IMR-90 (cell line): Measurements from ENCODE around the gene CYB5R4. TPM values are rescaled to one million over a fixed set of nuclear protein-coding genes. Genes with fewer than 3 reads are reported as not detected.
A peak's percentile ranks its signal among the peaks of the same experiment; 100 is the strongest.

ENCODE experiments used
- ATAC-seq: fragments of 200-7000 bp; cut with Tn5 transposase; 2 replicates; pipeline ENCODE4 v1.9.1; 2020; ENCODE audit warnings: low read depth, mild to moderate bottlenecking, moderate library complexity
- BruUV-seq: library from RNA; stranded (reverse); fragments of 400-500 nt; replicated peaks from 2 replicates; lab custom pipeline; 2021; lab: Mats Ljungman, UMichigan
- CTCF ChIA-PET: fragments of 300-600 bp; formaldehyde crosslinking; extraction: SDS; loops from one replicate; lab custom pipeline; 2021; ENCODE audit warnings: antibody characterized with exemption; lab: Yijun Ruan, JAX
- POLR2A ChIA-PET: fragments of 300-600 bp; sonication (Branson Sonifier 250); formaldehyde crosslinking; loops from one replicate; lab custom pipeline; 2022; ENCODE audit warnings: antibody characterized with exemption; ENCODE audit not compliant: unreplicated experiment; lab: Charles Lee
- DNase-seq: peaks from one replicate; pipeline ENCODE4 v3.0.0; 2013
- H2AFZ ChIP-seq: replicated peaks from 2 replicates; pipeline ENCODE3; 2013; ENCODE audit warnings: low read length, mild to moderate bottlenecking; ENCODE audit not compliant: poor library complexity
- H2AK5ac ChIP-seq: 2 replicates; pipeline ENCODE4 v1.6.1; 2013; ENCODE audit warnings: low read depth, low read length, inconsistent platforms
- H2AK9ac ChIP-seq: replicated peaks from 2 replicates; pipeline ENCODE3; 2013; ENCODE audit warnings: mild to moderate bottlenecking, low read depth, low read length, moderate library complexity; ENCODE audit not compliant: poor library complexity
- H2BK120ac ChIP-seq: 2 replicates; pipeline ENCODE4 v1.6.1; 2013; ENCODE audit warnings: low read depth, low read length, inconsistent platforms
- H2BK15ac ChIP-seq: 3 replicates; pipeline ENCODE4 v1.6.1; 2013; ENCODE audit warnings: low read depth, low read length, inconsistent platforms
- H2BK20ac ChIP-seq: 2 replicates; pipeline ENCODE4 v1.6.1; 2013; ENCODE audit warnings: low read depth, mild to moderate bottlenecking, inconsistent platforms, low read length, moderate library complexity
- H2BK5ac ChIP-seq: 2 replicates; pipeline ENCODE4 v1.6.1; 2013; ENCODE audit warnings: mild to moderate bottlenecking, low read depth, low read length, inconsistent platforms; ENCODE audit not compliant: poor library complexity, severe bottlenecking
- H3K14ac ChIP-seq: replicated peaks from 2 replicates; pipeline ENCODE4 v1.6.1; 2013; ENCODE audit warnings: low read depth, low read length, inconsistent platforms
- H3K18ac ChIP-seq: 2 replicates; pipeline ENCODE4 v1.6.1; 2013; ENCODE audit warnings: low read depth, low read length, control low read depth
- H3K23ac ChIP-seq: 2 replicates; pipeline ENCODE4 v1.6.1; 2013; ENCODE audit warnings: low read depth, low read length, inconsistent platforms
- H3K27ac ChIP-seq: 2 replicates; pipeline ENCODE4 v1.5.1; 2013; ENCODE audit warnings: mild to moderate bottlenecking, control low read depth, low read length; ENCODE audit not compliant: insufficient read depth
- H3K27me3 ChIP-seq: 2 replicates; pipeline ENCODE4 v1.6.1; 2013; ENCODE audit warnings: low read length; ENCODE audit not compliant: control insufficient read depth, insufficient read depth
- H3K36me3 ChIP-seq: 2 replicates; pipeline ENCODE4 v1.6.1; 2013; ENCODE audit warnings: low read length, mixed read lengths; ENCODE audit not compliant: control insufficient read depth, insufficient read depth
- H3K4ac ChIP-seq: 2 replicates; pipeline ENCODE4 v1.6.1; 2013; ENCODE audit warnings: low read depth, low read length, inconsistent platforms
- H3K4me1 ChIP-seq: 2 replicates; pipeline ENCODE4 v1.6.1; 2013; ENCODE audit warnings: low read length, mixed read lengths; ENCODE audit not compliant: control insufficient read depth, insufficient read depth
- H3K4me2 ChIP-seq: 2 replicates; pipeline ENCODE4 v1.6.1; 2013; ENCODE audit warnings: low read depth, mild to moderate bottlenecking, control low read depth, low read length, moderate library complexity
- H3K4me3 ChIP-seq: 2 replicates; pipeline ENCODE4 v1.5.1; 2013; ENCODE audit warnings: low read depth, mild to moderate bottlenecking, control low read depth, low read length, moderate library complexity; ENCODE audit not compliant: insufficient read depth
- H3K56ac ChIP-seq: 2 replicates; pipeline ENCODE4 v1.6.1; 2013; ENCODE audit warnings: low read length, inconsistent platforms; ENCODE audit not compliant: insufficient read depth; ENCODE audit errors: extremely low read depth
- H3K79me1 ChIP-seq, 2 experiments: 2 replicates each; pipeline ENCODE4 v1.6.1; 2013; ENCODE audit warnings: low read length in 2 of 2, inconsistent platforms in 1 of 2, low read depth in 1 of 2
- H3K9ac ChIP-seq: 2 replicates; pipeline ENCODE4 v1.6.1; 2013; ENCODE audit warnings: low read depth, low read length, control low read depth
- H3K9me1 ChIP-seq: 2 replicates; pipeline ENCODE4 v1.6.1; 2013; ENCODE audit warnings: low read length, inconsistent platforms; ENCODE audit not compliant: insufficient read depth
- H3K9me3 ChIP-seq: 2 replicates; pipeline ENCODE4 v1.6.1; 2013; ENCODE audit warnings: low read length; ENCODE audit not compliant: control insufficient read depth, insufficient read depth
- H4K20me1 ChIP-seq: 2 replicates; pipeline ENCODE4 v1.6.1; 2013; ENCODE audit warnings: low read length, inconsistent platforms; ENCODE audit not compliant: insufficient read depth
- H4K5ac ChIP-seq: 2 replicates; pipeline ENCODE4 v1.6.1; 2013; ENCODE audit warnings: mild to moderate bottlenecking, low read depth, low read length, control low read depth
- H4K8ac ChIP-seq, 2 experiments: 2 replicates each; pipeline ENCODE4 v1.6.1; 2013; ENCODE audit warnings: low read depth in 2 of 2, low read length in 2 of 2, control low read depth in 1 of 2, inconsistent platforms in 1 of 2
- H4K91ac ChIP-seq: 2 replicates; pipeline ENCODE4 v1.6.1; 2013; ENCODE audit warnings: low read depth, low read length, inconsistent platforms; ENCODE audit not compliant: insufficient read depth
- BHLHE40 ChIP-seq: fragments of 150-350 bp; IDR thresholded peaks from 2 replicates; pipeline ENCODE4 v1.6.1; 2016; ENCODE audit warnings: mild to moderate bottlenecking, low read depth, low read length
- CEBPB ChIP-seq: IDR thresholded peaks from 2 replicates; pipeline ENCODE4 v1.6.1; 2012; ENCODE audit warnings: low read depth, low read length, improper control_type of control experiment
- MAFK ChIP-seq: IDR thresholded peaks from 2 replicates; pipeline ENCODE4 v1.6.1; 2012; ENCODE audit warnings: low read depth, low read length, improper control_type of control experiment
- MXI1 ChIP-seq: IDR thresholded peaks from 2 replicates; pipeline ENCODE4 v1.6.1; 2012; ENCODE audit warnings: low read depth, mild to moderate bottlenecking, low read length, moderate library complexity, borderline replicate concordance
- RAD21 ChIP-seq: IDR thresholded peaks from 2 replicates; pipeline ENCODE4 v1.6.1; 2012; ENCODE audit warnings: low read length, improper control_type of control experiment
- RCOR1 ChIP-seq: IDR thresholded peaks from 2 replicates; pipeline ENCODE4 v1.6.1; 2012; ENCODE audit warnings: mild to moderate bottlenecking, low read length, improper control_type of control experiment; ENCODE audit not compliant: insufficient replicate concordance
- RFX5 ChIP-seq: IDR thresholded peaks from 2 replicates; pipeline ENCODE4 v1.8.0; 2012; ENCODE audit warnings: low read depth, mild to moderate bottlenecking, low read length, moderate library complexity
- WGBS, 2 experiments: methylation state at CpG; one replicate each; pipeline versions ENCODE4 v1.1.5 to v1.1.7; 2013; ENCODE audit warnings: missing lambda C conversion rate in 2 of 2; ENCODE audit not compliant: insufficient read length in 1 of 2; ENCODE audit errors: extremely low coverage in 2 of 2; 5-methylcytosine and 5-hydroxymethylcytosine counted together
- dilution Hi-C: fragments of 300-500 bp; cut with HindIII; formaldehyde crosslinking; loops from one replicate; pipeline ENCODE4 v1.14.3; 2018; ENCODE audit warnings: low sequenced_read_pairs; ENCODE audit not compliant: unreplicated experiment
- in situ Hi-C: fragments of 300-500 bp; cut with MboI; formaldehyde crosslinking; loops from 3 replicates; pipeline ENCODE4 v1.14.3; 2019; ENCODE audit warnings: low sequenced_read_pairs, inconsistent platforms, mixed read lengths
- intact Hi-C: fragments of 100-400 bp; cut with micrococcal nuclease; formaldehyde crosslinking; loops from 2 replicates; pipeline ENCODE4 v1.10.0; 2022
- polyA plus RNA-seq, 3 experiments: library from polyadenylated mRNA; depleted of rRNA; stranded (reverse); fragments of >200 nt; gene quantifications; 2 replicates each; pipeline ENCODE4 v1.2.3, GENCODE V29; 2012; ENCODE audit warnings: low replicate concordance in 1 of 3
- total RNA-seq: library from RNA; depleted of rRNA; stranded (reverse); fragments of >200 nt; gene quantifications from 2 replicates; pipeline ENCODE4 v1.2.3, GENCODE V29; 2012
- TF ChIP-seq, protein P1 (sequence below): fragments of 150-350 bp; IDR thresholded peaks from 2 replicates; pipeline ENCODE4 v1.6.1; 2017; ENCODE audit warnings: mild to moderate bottlenecking, antibody characterized with exemption, low read length, low read depth

CYB5R4 gene
- total and polyA plus RNA-seq, 2 of the 4 experiments (the other 2 are of a cell fraction) = 3.2 to 6.1 TPM

DNA sequence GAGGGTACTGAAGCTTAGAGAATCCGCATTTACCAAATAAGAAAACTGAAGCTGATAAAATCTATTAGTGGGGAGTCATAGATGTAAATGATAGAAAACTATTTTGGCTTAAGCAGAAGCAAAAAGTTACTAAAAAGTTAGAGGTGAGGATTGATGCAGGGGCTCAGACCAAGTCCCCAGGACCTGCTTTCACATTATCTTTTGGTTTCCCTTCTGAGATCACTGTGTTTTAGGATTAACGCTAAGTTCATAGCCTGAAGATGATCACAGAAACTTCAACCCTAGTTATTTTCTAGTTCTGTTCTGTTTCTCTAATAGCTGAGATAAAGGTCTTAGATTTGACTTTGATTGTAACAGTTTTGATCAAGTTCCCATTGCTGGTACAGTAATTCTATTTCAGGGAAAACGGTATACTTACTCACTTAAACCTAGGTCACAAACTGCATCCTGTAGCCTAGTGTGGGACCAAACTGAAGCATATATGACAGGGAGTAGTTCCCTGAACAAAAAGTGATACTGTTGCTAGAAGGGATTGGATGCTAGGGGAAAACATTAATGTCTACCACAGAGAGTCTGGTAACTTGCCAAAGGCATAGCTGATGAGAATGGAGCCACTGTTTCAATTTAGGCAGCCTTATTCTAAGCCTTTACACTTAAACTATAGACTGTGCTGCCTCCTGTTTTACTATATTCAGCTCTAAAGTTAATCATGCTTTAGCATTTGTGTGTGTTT lies 13.1 kb downstream of the CYB5R4 start:
- Histone ChIP-seq H2BK15ac (no peak overlapping the region), H4K8ac (no peak overlapping the region), H2AFZ (no peak overlapping the region), H4K20me1 (no peaks in the 10 kb centered on the region), H3K36me3 (0 out of 2 replicates have a peak, but pooled peaks cover under 1% of the 10 kb centered on the region), H3K23ac (no peak overlapping the region), H2BK20ac (no peak overlapping the region), H3K27me3 (no peaks in the 10 kb centered on the region), H3K79me1 (peaks cover 4 to 27% of the 10 kb centered on the region in 2 experiments; a peak in 2 of 4 replicates), H3K27ac (no peak overlapping the region), H2AK5ac (no peak overlapping the region), H4K91ac (no peak overlapping the region), H3K9me1 (no peaks in the 10 kb centered on the region), H3K4me1 (no peaks in the 10 kb centered on the region), H3K9me3 (no peaks in the 10 kb centered on the region), H3K9ac (no peak overlapping the region), H3K14ac (no peak overlapping the region), H3K4me2 (no peak overlapping the region), H3K56ac (no peak overlapping the region), H3K4me3 (no peak overlapping the region), H3K18ac (no peak overlapping the region), H2AK9ac (no peak overlapping the region), H2BK120ac (no peak overlapping the region), H3K4ac (no peak overlapping the region), H4K5ac (no peak overlapping the region), H2BK5ac (no peak overlapping the region)
- DNase-seq (peak; percentile 29), ATAC-seq (peak; percentile 29)
- CTCF ChIA-PET = interaction anchor here (1.3 kb wide), 1 partner anchor 13 kb away, joined by 3 read pairs; no protein-coding TSS in a partner anchor
- POLR2A ChIA-PET = no interaction called here
- dilution Hi-C loops = no loop called here
- TF ChIP-seq, protein P1, sequence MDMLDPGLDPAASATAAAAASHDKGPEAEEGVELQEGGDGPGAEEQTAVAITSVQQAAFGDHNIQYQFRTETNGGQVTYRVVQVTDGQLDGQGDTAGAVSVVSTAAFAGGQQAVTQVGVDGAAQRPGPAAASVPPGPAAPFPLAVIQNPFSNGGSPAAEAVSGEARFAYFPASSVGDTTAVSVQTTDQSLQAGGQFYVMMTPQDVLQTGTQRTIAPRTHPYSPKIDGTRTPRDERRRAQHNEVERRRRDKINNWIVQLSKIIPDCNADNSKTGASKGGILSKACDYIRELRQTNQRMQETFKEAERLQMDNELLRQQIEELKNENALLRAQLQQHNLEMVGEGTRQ = no peak
- TF ChIP-seq CEBPB (no peak), RAD21 (no peak), MAFK (no peak), MXI1 (no peak), BHLHE40 (no peak), RFX5 (no peak), RCOR1 (no peak)
- in situ Hi-C loops = no loop called here
- BruUV-seq = no TSS peak
- intact Hi-C loops = no loop called here
- WGBS, 2 experiments = no CpG with 5 or more reads among the region's 3 CpGs
